Tibial nerve (tissue), 4 donors: ENCODE results near the gene METAP2.
"Not testable (repeated sequence)": the region's sequence is repeated elsewhere in the genome, so short reads cannot be mapped to it uniquely, and the experiment has no call there.

Source experiments
- EP300 ChIP-seq, 2 donors: sonication (generic); formaldehyde crosslinking; IDR thresholded peaks; one replicate each; pipeline ENCODE4 v1.6.1; 2017; ENCODE audit warnings: antibody characterized with exemption in 2 of 2, mild to moderate bottlenecking in 1 of 2
- POLR2A ChIP-seq, 2 donors: fragments of 450-650 bp; IDR thresholded peaks; one replicate each; pipeline ENCODE4 v1.6.1; 2017; ENCODE audit warnings: antibody characterized with exemption in 2 of 2, mild to moderate bottlenecking in 2 of 2, moderate library complexity in 2 of 2
- TF ChIP-seq, protein P1 (sequence below), 5 experiments: fragments of 200-600 bp in 3 of 5; fragments of 450-650 bp in 2 of 5; sonication (generic) in 3 of 5; IDR thresholded peaks; one replicate each; pipeline ENCODE4 v1.5.1; 2016 to 2019; ENCODE audit warnings: antibody characterized with exemption in 5 of 5, mild to moderate bottlenecking in 3 of 5, moderate library complexity in 2 of 5

DNA sequence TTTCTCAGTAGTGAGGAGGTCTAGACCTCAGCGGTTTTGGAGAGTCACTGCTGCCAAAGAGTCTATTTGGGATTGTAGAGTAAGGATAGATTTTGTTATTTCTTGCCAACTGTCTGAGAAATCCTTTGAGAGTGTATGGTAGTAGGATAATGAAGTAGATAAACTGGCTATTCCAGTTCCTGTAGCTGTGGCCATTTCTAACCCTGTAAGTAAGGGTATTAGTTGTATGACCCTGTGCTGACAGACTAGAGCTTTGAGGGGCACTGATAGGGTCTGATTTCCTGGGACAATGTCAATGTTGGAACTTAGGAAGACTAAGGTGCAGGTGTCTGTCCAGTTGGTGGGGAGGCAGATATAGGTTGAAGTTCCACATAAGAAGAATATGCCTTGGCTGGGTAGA lies 24.3 kb upstream of the METAP2 start:
- not testable (repeated sequence) for TF ChIP-seq POLR2A, EP300 (IDR thresholded peaks at IDR 0.05)
- TF ChIP-seq, protein P1, sequence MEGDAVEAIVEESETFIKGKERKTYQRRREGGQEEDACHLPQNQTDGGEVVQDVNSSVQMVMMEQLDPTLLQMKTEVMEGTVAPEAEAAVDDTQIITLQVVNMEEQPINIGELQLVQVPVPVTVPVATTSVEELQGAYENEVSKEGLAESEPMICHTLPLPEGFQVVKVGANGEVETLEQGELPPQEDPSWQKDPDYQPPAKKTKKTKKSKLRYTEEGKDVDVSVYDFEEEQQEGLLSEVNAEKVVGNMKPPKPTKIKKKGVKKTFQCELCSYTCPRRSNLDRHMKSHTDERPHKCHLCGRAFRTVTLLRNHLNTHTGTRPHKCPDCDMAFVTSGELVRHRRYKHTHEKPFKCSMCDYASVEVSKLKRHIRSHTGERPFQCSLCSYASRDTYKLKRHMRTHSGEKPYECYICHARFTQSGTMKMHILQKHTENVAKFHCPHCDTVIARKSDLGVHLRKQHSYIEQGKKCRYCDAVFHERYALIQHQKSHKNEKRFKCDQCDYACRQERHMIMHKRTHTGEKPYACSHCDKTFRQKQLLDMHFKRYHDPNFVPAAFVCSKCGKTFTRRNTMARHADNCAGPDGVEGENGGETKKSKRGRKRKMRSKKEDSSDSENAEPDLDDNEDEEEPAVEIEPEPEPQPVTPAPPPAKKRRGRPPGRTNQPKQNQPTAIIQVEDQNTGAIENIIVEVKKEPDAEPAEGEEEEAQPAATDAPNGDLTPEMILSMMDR (IDR thresholded peaks at IDR 0.05): not testable (repeated sequence)
